ENCODE data around the gene ADAMTS16.

The ADAMTS16 gene

DNA sequence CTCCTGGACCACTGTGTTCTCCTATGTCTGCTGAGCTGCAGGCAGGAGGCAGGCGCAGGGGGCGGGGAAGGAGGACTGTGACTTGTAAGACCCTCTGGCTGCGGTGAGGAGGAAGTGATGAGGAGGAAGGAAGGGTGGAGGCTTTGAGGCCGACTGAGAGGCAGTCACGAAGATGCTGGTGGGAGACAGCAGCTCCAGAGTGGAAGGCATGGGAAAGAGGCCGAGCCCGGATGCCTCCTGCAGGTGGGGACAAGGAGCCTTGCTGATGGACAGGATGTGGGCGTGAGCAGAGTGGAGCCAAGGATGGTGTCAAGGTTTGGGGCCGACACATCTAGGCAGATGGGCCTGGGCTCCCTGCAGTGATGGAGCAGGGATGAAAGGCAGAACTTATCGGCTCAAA, 208.0 kb downstream of the ADAMTS16 start:
- Histone ChIP-seq H3K4me3 (ENCODE audit: low read length) (no peak overlapping the region), H3K4me1 (ENCODE audit: control insufficient read depth, insufficient read depth, low read length) (no peaks in the 10 kb centered on the region), H3K36me3 (ENCODE audit: control insufficient read depth, insufficient read depth, low read length) (no peaks in the 10 kb centered on the region), H3K27me3 (ENCODE audit: control insufficient read depth, insufficient read depth, low read length) (no peaks in the 10 kb centered on the region), H3K9me3 (ENCODE audit: control insufficient read depth, low read length) (no peaks in the 10 kb centered on the region), H3K9ac (ENCODE audit: low read length) (no peak overlapping the region)

- Histone ChIP-seq H3K27me3 (ENCODE audit: control insufficient read depth, insufficient read depth, low read length) (no peaks in the 10 kb centered on the region), H3K4me1 (ENCODE audit: control insufficient read depth, insufficient read depth, low read length) (no peaks in the 10 kb centered on the region), H3K36me3 (ENCODE audit: control insufficient read depth, insufficient read depth, low read length) (no peaks in the 10 kb centered on the region), H3K4me3 (ENCODE audit: low read length) (no peak overlapping the region), H3K9ac (ENCODE audit: low read length) (no peak overlapping the region), H3K9me3 (ENCODE audit: control insufficient read depth, low read length) (no peaks in the 10 kb centered on the region)
Observed at GRCh38 chr5:5348576-5348975, 208.4 kb downstream of the ADAMTS16 start.

DNA sequence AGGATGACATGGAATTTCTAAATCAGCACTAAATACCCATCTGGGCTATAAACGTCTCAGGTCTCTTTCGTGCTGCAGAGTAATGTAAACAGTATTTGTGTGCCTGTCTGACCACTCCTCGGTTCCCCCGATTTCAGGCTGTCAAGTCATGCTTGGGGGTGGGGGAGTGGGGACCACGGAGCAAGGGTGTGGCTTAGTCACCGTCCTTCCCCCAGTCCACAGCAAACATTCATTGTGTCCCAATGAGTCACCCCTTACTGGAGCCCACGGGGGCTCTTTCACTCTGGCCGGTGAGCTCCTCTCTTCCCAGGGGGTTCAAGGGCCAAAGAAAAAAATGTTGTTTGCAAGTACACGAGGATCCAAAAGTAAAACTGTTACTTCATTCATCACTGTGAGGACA, 210.0 kb downstream of the ADAMTS16 start:
- H3K4me1 ChIP-seq (ENCODE audit: control insufficient read depth, insufficient read depth, low read length) = no peaks in the 10 kb centered on the region
- H3K27me3 ChIP-seq (ENCODE audit: control insufficient read depth, insufficient read depth, low read length) = no peaks in the 10 kb centered on the region

DNA sequence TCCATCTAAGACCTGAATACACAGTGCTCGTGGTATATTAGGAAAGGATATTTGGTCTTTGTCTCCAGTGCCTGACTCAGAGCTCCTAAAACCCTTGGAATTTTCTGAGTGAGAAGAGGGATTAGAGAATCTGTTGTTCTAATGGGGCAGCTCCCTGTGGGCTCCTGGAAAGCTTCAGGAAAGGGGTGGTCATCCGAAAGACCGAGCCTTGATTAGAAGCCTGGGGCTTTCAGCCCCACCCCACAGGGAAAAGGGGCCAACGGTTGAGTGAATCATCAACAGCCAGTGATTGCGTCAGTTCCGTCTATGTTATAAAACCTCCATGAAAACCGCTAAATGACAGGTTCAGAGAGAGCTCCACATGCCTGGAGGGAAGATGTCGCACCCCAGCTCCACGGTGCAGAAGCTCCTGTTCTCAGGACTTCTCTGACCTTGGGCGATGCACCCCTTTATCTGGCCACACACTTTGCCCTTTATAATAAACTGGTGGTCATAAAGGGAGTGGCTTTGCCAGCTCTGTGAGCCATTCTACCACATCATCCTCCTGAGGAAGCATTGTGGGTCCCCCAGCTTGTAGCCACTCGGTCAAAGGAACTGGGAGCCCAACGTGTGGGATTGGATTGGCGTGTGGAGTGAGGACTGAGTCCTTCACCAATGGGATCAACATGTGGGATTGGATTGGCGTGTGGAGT, 211.3 kb downstream of the ADAMTS16 start:
- H3K4me3 ChIP-seq (ENCODE audit: low read length) = no peak overlapping the region
- H3K4me1 ChIP-seq (ENCODE audit: control insufficient read depth, insufficient read depth, low read length) = no peaks in the 10 kb centered on the region
- no peaks in the 10 kb centered on the region for H3K9me3 ChIP-seq (ENCODE audit: control insufficient read depth, low read length)
- no peaks in the 10 kb centered on the region for H3K36me3 ChIP-seq (ENCODE audit: control insufficient read depth, insufficient read depth, low read length)
- no peaks in the 10 kb centered on the region for H3K27me3 ChIP-seq (ENCODE audit: control insufficient read depth, insufficient read depth, low read length)
- no peak overlapping the region for H3K9ac ChIP-seq (ENCODE audit: low read length)

More for the DNA sequence above, 210.0 kb downstream of the ADAMTS16 start:
- no peaks in the 10 kb centered on the region for H3K36me3 ChIP-seq (ENCODE audit: control insufficient read depth, insufficient read depth, low read length)
- no peak overlapping the region for H3K4me3 ChIP-seq (ENCODE audit: low read length)
- H3K9ac ChIP-seq (ENCODE audit: low read length) = no peak overlapping the region
- no peaks in the 10 kb centered on the region for H3K9me3 ChIP-seq (ENCODE audit: control insufficient read depth, low read length)

DNA sequence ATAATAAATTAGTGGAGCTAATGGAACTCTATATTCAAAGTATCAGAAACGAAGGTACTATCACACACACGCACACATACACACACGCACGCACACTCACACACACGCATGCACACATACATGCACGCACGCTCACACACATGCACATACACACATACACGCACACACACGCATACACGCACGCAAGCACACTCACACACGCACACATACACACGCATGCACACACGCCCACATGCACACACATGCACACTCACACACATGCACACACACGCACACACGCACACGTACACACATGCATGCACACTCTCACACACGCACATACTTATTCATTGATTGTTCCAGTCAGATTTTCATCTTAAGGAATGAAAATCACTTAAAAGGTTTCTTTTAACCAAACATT, 212.5 kb downstream of the ADAMTS16 start:
- Histone ChIP-seq H3K4me3 (ENCODE audit: low read length) (no peak overlapping the region), H3K4me1 (ENCODE audit: control insufficient read depth, insufficient read depth, low read length) (no peaks in the 10 kb centered on the region), H3K36me3 (ENCODE audit: control insufficient read depth, insufficient read depth, low read length) (no peaks in the 10 kb centered on the region), H3K27me3 (ENCODE audit: control insufficient read depth, insufficient read depth, low read length) (no peaks in the 10 kb centered on the region), H3K9ac (ENCODE audit: low read length) (no peak overlapping the region), H3K9me3 (ENCODE audit: control insufficient read depth, low read length) (no peaks in the 10 kb centered on the region)

DNA sequence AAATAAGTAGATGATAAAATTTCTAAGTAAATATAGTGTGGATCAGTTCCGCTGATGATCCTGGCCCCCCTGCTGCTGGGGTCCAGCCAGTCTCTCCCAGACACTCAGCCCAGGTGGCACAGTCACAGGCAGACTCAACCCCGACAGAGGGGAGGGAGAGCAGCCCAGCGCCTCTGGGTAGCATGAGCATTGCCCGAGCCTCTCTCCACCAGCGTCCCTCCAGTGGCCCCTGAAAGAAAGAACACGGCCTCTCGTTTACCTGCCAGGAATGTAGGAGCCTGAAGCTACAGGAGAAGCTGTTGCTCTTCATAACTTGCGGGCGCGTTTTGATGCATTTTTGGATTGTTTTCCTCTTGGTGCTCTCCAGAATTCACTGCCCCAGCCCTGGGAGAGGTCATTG, 213.6 kb downstream of the ADAMTS16 start:
- no peaks in the 10 kb centered on the region for H3K36me3 ChIP-seq (ENCODE audit: control insufficient read depth, insufficient read depth, low read length)
- no peaks in the 10 kb centered on the region for H3K27me3 ChIP-seq (ENCODE audit: control insufficient read depth, insufficient read depth, low read length)
- H3K4me3 ChIP-seq (ENCODE audit: low read length) = no peak overlapping the region
- no peaks in the 10 kb centered on the region for H3K4me1 ChIP-seq (ENCODE audit: control insufficient read depth, insufficient read depth, low read length)
- H3K9ac ChIP-seq (ENCODE audit: low read length) = no peak overlapping the region
- no peaks in the 10 kb centered on the region for H3K9me3 ChIP-seq (ENCODE audit: control insufficient read depth, low read length)

- Histone ChIP-seq H3K9ac (ENCODE audit: low read length) (no peak overlapping the region), H3K9me3 (ENCODE audit: control insufficient read depth, low read length) (no peaks in the 10 kb centered on the region), H3K36me3 (ENCODE audit: control insufficient read depth, insufficient read depth, low read length) (no peaks in the 10 kb centered on the region), H3K4me1 (ENCODE audit: control insufficient read depth, insufficient read depth, low read length) (no peaks in the 10 kb centered on the region), H3K27me3 (ENCODE audit: control insufficient read depth, insufficient read depth, low read length) (no peaks in the 10 kb centered on the region), H3K4me3 (ENCODE audit: low read length) (no peak overlapping the region)
Observed at GRCh38 chr5:5356765-5357164, 216.6 kb downstream of the ADAMTS16 start.

- H3K27me3 ChIP-seq (ENCODE audit: control insufficient read depth, insufficient read depth, low read length) = no peaks in the 10 kb centered on the region
- H3K4me1 ChIP-seq (ENCODE audit: control insufficient read depth, insufficient read depth, low read length) = no peaks in the 10 kb centered on the region
- H3K9me3 ChIP-seq (ENCODE audit: control insufficient read depth, low read length) = no peaks in the 10 kb centered on the region
- no peaks in the 10 kb centered on the region for H3K36me3 ChIP-seq (ENCODE audit: control insufficient read depth, insufficient read depth, low read length)
- H3K9ac ChIP-seq (ENCODE audit: low read length) = no peak overlapping the region
- no peak overlapping the region for H3K4me3 ChIP-seq (ENCODE audit: low read length)
Observed at GRCh38 chr5:5359618-5360017, 219.5 kb downstream of the ADAMTS16 start.

DNA sequence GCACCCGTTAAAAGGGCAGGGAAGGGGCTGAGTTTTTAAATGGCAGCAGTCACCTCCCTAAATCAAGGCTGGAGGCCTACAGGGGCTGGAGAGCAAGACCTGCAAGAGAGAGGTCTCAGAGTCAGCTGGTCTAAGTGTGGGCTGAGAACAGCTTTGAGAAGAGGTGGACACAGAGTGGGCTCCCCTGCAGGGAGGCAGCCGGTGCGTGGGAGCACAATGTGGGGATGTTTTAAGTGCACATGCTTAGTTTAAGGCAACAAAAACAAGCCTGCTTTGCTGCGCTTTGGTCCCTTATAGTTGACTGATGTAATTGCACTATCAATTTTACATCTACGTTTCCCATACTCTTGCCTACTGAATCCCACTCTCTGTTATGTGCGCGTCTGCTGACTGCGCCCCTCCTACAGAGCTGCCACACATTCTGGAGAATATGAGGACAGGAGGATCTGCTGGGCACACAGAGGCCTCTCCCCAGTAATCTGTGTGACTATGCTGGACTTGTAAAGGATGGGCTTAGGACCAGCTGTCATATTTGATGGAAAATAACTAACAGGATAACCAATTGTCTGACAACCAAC, 220.3 kb downstream of the ADAMTS16 start:
- no peaks in the 10 kb centered on the region for H3K27me3 ChIP-seq (ENCODE audit: control insufficient read depth, insufficient read depth, low read length)
- no peak overlapping the region for H3K4me3 ChIP-seq (ENCODE audit: low read length)
- no peaks in the 10 kb centered on the region for H3K4me1 ChIP-seq (ENCODE audit: control insufficient read depth, insufficient read depth, low read length)
- no peaks in the 10 kb centered on the region for H3K9me3 ChIP-seq (ENCODE audit: control insufficient read depth, low read length)
- no peaks in the 10 kb centered on the region for H3K36me3 ChIP-seq (ENCODE audit: control insufficient read depth, insufficient read depth, low read length)
- H3K9ac ChIP-seq (ENCODE audit: low read length) = no peak overlapping the region

GRCh38 chr5:5360941-5361520, 220.9 kb downstream of the ADAMTS16 start:
- Histone ChIP-seq H3K36me3 (ENCODE audit: control insufficient read depth, insufficient read depth, low read length) (no peaks in the 10 kb centered on the region), H3K9me3 (ENCODE audit: control insufficient read depth, low read length) (no peaks in the 10 kb centered on the region), H3K4me1 (ENCODE audit: control insufficient read depth, insufficient read depth, low read length) (no peaks in the 10 kb centered on the region), H3K4me3 (ENCODE audit: low read length) (no peak overlapping the region), H3K9ac (ENCODE audit: low read length) (no peak overlapping the region), H3K27me3 (ENCODE audit: control insufficient read depth, insufficient read depth, low read length) (no peaks in the 10 kb centered on the region)

DNA sequence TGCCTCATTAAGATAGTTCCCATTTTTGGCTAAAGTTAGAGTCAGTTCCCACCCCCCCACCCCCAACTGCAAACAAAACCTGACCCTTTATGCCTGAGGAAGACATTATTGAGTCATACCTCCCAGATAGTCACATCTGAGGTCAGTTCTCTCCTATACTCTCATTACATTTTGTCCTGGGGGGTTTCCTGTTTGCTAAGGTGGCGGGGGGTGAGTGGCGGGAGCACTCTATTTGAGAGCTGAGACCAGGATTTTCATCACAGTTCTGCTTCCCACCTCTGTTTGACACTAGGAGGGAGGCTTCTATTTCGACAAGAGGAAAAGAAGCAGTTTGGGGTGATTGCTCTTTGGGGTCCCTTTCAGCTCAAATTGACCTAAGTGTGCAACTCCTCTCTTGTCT, 222.9 kb downstream of the ADAMTS16 start:
- no peak overlapping the region for H3K9ac ChIP-seq (ENCODE audit: low read length)
- no peaks in the 10 kb centered on the region for H3K4me1 ChIP-seq (ENCODE audit: control insufficient read depth, insufficient read depth, low read length)
- no peaks in the 10 kb centered on the region for H3K9me3 ChIP-seq (ENCODE audit: control insufficient read depth, low read length)
- no peak overlapping the region for H3K4me3 ChIP-seq (ENCODE audit: low read length)
- no peaks in the 10 kb centered on the region for H3K36me3 ChIP-seq (ENCODE audit: control insufficient read depth, insufficient read depth, low read length)
- H3K27me3 ChIP-seq (ENCODE audit: control insufficient read depth, insufficient read depth, low read length) = no peaks in the 10 kb centered on the region

- Histone ChIP-seq H3K9ac (ENCODE audit: low read length) (no peak overlapping the region), H3K27me3 (ENCODE audit: control insufficient read depth, insufficient read depth, low read length) (no peaks in the 10 kb centered on the region), H3K36me3 (ENCODE audit: control insufficient read depth, insufficient read depth, low read length) (no peaks in the 10 kb centered on the region), H3K4me3 (ENCODE audit: low read length) (no peak overlapping the region), H3K4me1 (ENCODE audit: control insufficient read depth, insufficient read depth, low read length) (no peaks in the 10 kb centered on the region), H3K9me3 (ENCODE audit: control insufficient read depth, low read length) (no peaks in the 10 kb centered on the region)
Observed at GRCh38 chr5:5364932-5365331, 224.8 kb downstream of the ADAMTS16 start.

All from mucosa of stomach (tissue), 1 donor.